Naive thymus-derived CD4-positive, alpha-beta T cell (primary cell): Measurements from ENCODE around the gene GEMIN4. TPM values are rescaled to one million over a fixed set of nuclear protein-coding genes. Genes with fewer than 3 reads are reported as not detected.
A peak's percentile ranks its signal among the peaks of the same experiment; 100 is the strongest.
"Not testable (repeated sequence)": the region's sequence is repeated elsewhere in the genome, so short reads cannot be mapped to it uniquely, and the experiment has no call there.

Experiments
- ATAC-seq: fragments of 150-1000 bp; cut with Tn5 transposase; 2 replicates; pipeline ENCODE4 v1.10.0; 2021; ENCODE audit warnings: mild to moderate bottlenecking, moderate library complexity
- CTCF ChIA-PET: fragments of 350-600 bp; sonication (Branson Sonifier 250); formaldehyde crosslinking; loops from one replicate; lab custom pipeline; 2021; ENCODE audit warnings: antibody characterized with exemption; lab: Charles Lee
- POLR2A ChIA-PET: fragments of 350-600 bp; sonication (Branson Sonifier 250); formaldehyde crosslinking; loops from one replicate; lab custom pipeline; 2021; ENCODE audit warnings: antibody characterized with exemption, inconsistent platforms; lab: Charles Lee
- DNase-seq, 9 donors: peaks; one replicate each; pipeline versions ENCODE4 v3.0.0 to v3.0.0-alpha.2; 2020 to 2022; ENCODE audit warnings: mixed read lengths in 1 of 9
- H3K27ac ChIP-seq: one replicate; pipeline ENCODE4 v1.7.0; 2013; ENCODE audit warnings: mild to moderate bottlenecking, low read depth, low read length, moderate library complexity
- H3K27me3 ChIP-seq, 2 donors: one replicate each; pipeline ENCODE4 v1.7.0; 2013; ENCODE audit warnings: low read length in 2 of 2, mild to moderate bottlenecking in 2 of 2, moderate library complexity in 2 of 2; ENCODE audit not compliant: control insufficient read depth in 2 of 2, insufficient read depth in 2 of 2
- H3K36me3 ChIP-seq, 3 experiments: 1 replicate in 2 of 3; 2 replicates in 1 of 3; pipeline ENCODE4 v1.7.0; 2013; ENCODE audit warnings: low read length in 3 of 3, mild to moderate bottlenecking in 3 of 3, moderate library complexity in 1 of 3; ENCODE audit not compliant: insufficient read depth in 3 of 3, control insufficient read depth in 2 of 3
- H3K4me1 ChIP-seq, 2 donors: one replicate each; pipeline ENCODE4 v1.7.0; 2013; ENCODE audit warnings: low read length in 2 of 2, mild to moderate bottlenecking in 2 of 2, moderate library complexity in 1 of 2; ENCODE audit not compliant: control insufficient read depth in 2 of 2, insufficient read depth in 2 of 2
- H3K4me3 ChIP-seq: 2 replicates; pipeline ENCODE4 v1.7.0; 2013; ENCODE audit warnings: mild to moderate bottlenecking, low read length
- H3K9me3 ChIP-seq, 3 experiments: 1 replicate in 2 of 3; 2 replicates in 1 of 3; pipeline ENCODE4 v1.7.0; 2013; ENCODE audit warnings: low read length in 3 of 3; ENCODE audit not compliant: control insufficient read depth in 2 of 3
- H3K27ac Mint-ChIP-seq, 9 donors: one replicate each; pipeline ENCODE4 v1.8.0; 2020 to 2022; ENCODE audit warnings: mixed read lengths in 9 of 9, mild to moderate bottlenecking in 8 of 9, moderate library complexity in 5 of 9, inconsistent platforms in 2 of 9
- H3K27me3 Mint-ChIP-seq, 5 donors: one replicate each; pipeline ENCODE4 v1.8.0; 2021 to 2022; ENCODE audit warnings: mixed read lengths in 5 of 5, mild to moderate bottlenecking in 1 of 5
- H3K36me3 Mint-ChIP-seq, 5 donors: one replicate each; pipeline ENCODE4 v1.8.0; 2020 to 2022; ENCODE audit warnings: mixed read lengths in 5 of 5, mild to moderate bottlenecking in 3 of 5, inconsistent platforms in 1 of 5
- H3K4me1 Mint-ChIP-seq, 7 donors: one replicate each; pipeline ENCODE4 v1.8.0; 2020 to 2022; ENCODE audit warnings: mixed read lengths in 7 of 7, mild to moderate bottlenecking in 3 of 7, inconsistent platforms in 1 of 7
- H3K4me3 Mint-ChIP-seq, 10 donors: one replicate each; pipeline ENCODE4 v1.8.0; 2020 to 2022; ENCODE audit warnings: mild to moderate bottlenecking in 10 of 10, mixed read lengths in 10 of 10, moderate library complexity in 6 of 10, inconsistent platforms in 2 of 10
- H3K9me3 Mint-ChIP-seq, 11 donors: one replicate each; pipeline ENCODE4 v1.8.0; 2020 to 2022; ENCODE audit warnings: mixed read lengths in 11 of 11, mild to moderate bottlenecking in 4 of 11, inconsistent platforms in 1 of 11, moderate library complexity in 1 of 11
- intact Hi-C, 2 donors: fragments of 100-400 bp; cut with micrococcal nuclease; formaldehyde crosslinking; loops; one replicate each; pipeline ENCODE4 v1.15.1; 2023
- polyA plus RNA-seq, 2 donors: library from polyadenylated mRNA; unstranded; fragments of 300-500 nt; fragmentation: Illumina TruSeq; gene quantifications; one replicate each; pipeline ENCODE4 v1.2.3, GENCODE V29; 2021
- total RNA-seq, 6 experiments: library from RNA in 5 of 6; stranded (reverse) in 5 of 6; gene quantifications; 1 replicate in 5 of 6; 2 replicates in 1 of 6; pipeline ENCODE4 v1.2.3 and lab custom pipeline; 2021 to 2026

GEMIN4 gene
- total and polyA plus RNA-seq, 7 experiments from 2014 or later = 15.5 to 49.3 (median 28.9) TPM

GRCh38 chr17:753418-753817, 1.4 kb upstream of the GEMIN4 start:
- H3K36me3 Mint-ChIP-seq = peaks cover 0 to 32% (median under 1%) of the 10 kb centered on the region in 5 donors
- H3K9me3 ChIP-seq = no peaks in the 10 kb centered on the region
- POLR2A ChIA-PET = interaction anchor here (0.7 to 3.6 kb wide), 3 partner anchors 12 to 38 kb away, joined by 4 to 27 read pairs (median 22); partner anchors contain the start of genes GLOD4, MRM3 and VPS53
- intact Hi-C loops = loop anchor here in 1 of 2 donors (2.0 kb wide), 1 partner anchor 21 kb away; the partner anchor contains the start of gene TLCD3A
- ATAC-seq (no peak), DNase-seq (no peak)
- no peak overlapping the region for H3K4me3 ChIP-seq
- no peak overlapping the region for H3K27ac ChIP-seq
- peaks cover 0 to 9% (median 0%) of the 10 kb centered on the region in 11 donors for H3K9me3 Mint-ChIP-seq
- H3K4me1 Mint-ChIP-seq = peaks cover 24 to 40% (median 34%) of the 10 kb centered on the region in 7 donors
- CTCF ChIA-PET = interaction anchor here (0.8 to 1.3 kb wide), 4 partner anchors 8 to 341 kb away, joined by 4 to 5 read pairs (median 4); no protein-coding TSS in a partner anchor
- peak overlapping the region; percentile 51 to 80 (median 74) for H3K4me3 Mint-ChIP-seq
- peaks cover 0 to 7% (median 0%) of the 10 kb centered on the region in 3 experiments for H3K36me3 ChIP-seq
- no peaks in the 10 kb centered on the region for H3K27me3 Mint-ChIP-seq
- no peaks in the 10 kb centered on the region for H3K27me3 ChIP-seq
- H3K27ac Mint-ChIP-seq = peak overlapping the region in 8 of 9 donors; percentile 25 to 81 (median 54)
- H3K4me1 ChIP-seq = peaks cover 15 to 22% of the 10 kb centered on the region in 2 donors

DNA sequence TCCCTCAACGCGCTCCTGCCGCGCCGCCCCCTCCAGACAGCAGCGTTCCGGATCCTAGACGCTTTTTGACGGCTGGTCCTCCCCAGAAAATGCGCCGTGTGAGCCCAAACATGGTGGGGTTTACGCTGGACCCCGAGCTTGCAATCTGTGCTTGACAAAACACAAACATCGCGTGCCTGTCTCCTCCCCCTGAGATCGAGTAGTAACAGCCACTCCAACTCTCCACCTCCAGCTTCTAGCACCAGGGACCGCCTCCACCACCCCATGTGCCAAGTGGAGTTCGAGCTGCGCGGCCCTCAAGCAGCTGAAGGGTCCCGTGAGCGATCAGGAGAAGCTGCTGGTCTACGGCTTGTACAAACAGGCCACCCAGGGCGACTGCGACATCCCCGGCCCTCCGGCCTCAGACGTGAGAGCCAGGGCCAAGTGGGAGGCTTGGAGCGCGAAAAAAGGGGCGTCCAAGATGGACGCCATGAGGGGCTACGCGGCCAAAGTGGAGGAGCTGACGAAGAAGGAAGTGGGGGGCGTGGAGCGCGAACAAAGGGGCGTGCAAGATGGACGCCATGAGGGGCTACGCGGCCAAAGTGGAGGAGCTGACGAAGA, 656 bp upstream of the GEMIN4 start:
- DNase-seq = peak in 1 of 9 donors; percentile 12
- intact Hi-C loops = loop anchor here (1.0 to 2.0 kb wide), 8 partner anchors 20 to 342 kb away; partner anchors contain the start of genes GLOD4 (in 2 of the 2), MRM3 (in 2 of the 2), TLCD3A (in 2 of the 2) and VPS53 (in 2 of the 2)
- ChIA-PET POLR2A (interaction anchor here (0.7 to 3.6 kb wide), 6 partner anchors 8 to 336 kb away, joined by 3 to 27 read pairs (median 4); partner anchors contain the start of genes GLOD4, MRM3 and VPS53), CTCF (interaction anchor here (0.8 to 1.3 kb wide), 6 partner anchors 9 to 341 kb away, joined by 3 to 5 read pairs (median 4); partner anchors contain the start of genes GLOD4 and MRM3)
- no peaks in the 10 kb centered on the region for H3K9me3 ChIP-seq
- peaks cover 0 to 7% (median 6%) of the 10 kb centered on the region in 3 experiments for H3K36me3 ChIP-seq
- H3K9me3 Mint-ChIP-seq = peaks cover 0 to 10% (median 0%) of the 10 kb centered on the region in 11 donors
- peaks cover 0 to 39% (median 8%) of the 10 kb centered on the region in 5 donors for H3K36me3 Mint-ChIP-seq
- H3K4me1 ChIP-seq = peaks cover 15 to 22% of the 10 kb centered on the region in 2 donors
- peaks cover 31 to 43% (median 40%) of the 10 kb centered on the region in 7 donors for H3K4me1 Mint-ChIP-seq
- no peaks in the 10 kb centered on the region for H3K27me3 ChIP-seq
- peak overlapping the region; percentile 80 for H3K4me3 ChIP-seq
- peak overlapping the region; percentile 81 for H3K27ac ChIP-seq
- peak; percentile 1 for ATAC-seq
- H3K4me3 Mint-ChIP-seq = peak overlapping the region; percentile 90 to 97 (median 94)
- H3K27me3 Mint-ChIP-seq = no peaks in the 10 kb centered on the region
- peak overlapping the region; percentile 88 to 97 (median 94) for H3K27ac Mint-ChIP-seq

DNA sequence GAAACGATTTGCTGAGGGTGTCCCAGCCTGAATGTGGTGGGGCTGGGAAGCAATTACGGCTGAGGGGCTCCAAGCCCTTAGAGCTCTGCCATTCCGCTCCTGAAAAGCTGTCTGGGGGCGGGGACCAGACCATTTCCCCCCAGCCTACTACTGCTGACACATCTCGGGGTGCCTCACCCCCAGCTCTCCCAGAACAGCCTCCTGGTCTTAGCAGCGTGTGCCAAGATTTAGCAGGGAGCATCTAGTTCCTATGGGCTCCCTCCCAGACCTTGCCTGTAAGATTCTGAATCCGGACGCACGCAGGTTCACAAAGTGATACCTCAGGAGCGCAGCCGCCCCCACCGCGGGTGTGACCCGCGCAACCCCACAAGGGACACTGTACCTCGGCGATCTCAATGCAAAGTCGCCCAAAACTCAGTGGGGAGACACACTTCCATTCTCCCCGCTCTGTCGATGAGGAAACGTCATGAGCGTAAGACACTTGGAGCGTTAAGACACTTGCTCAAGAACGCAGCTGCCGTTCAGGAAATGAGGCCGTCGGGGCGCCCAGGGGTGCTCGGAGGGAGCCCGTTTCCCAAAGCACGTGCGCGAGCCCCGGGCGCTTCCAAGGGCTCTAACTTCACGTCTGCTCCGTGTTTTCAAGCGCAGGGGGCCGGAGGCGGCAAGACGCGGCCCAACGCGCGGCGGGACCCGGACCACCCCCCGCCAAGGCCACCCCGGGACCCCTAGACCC, 629 bp downstream of the GEMIN4 start:
- peak overlapping the region; percentile 81 for H3K27ac ChIP-seq
- ChIA-PET CTCF (interaction anchor here (0.6 to 1.2 kb wide), 3 partner anchors 27 to 339 kb away, joined by 3 read pairs; no protein-coding TSS in a partner anchor), POLR2A (interaction anchor here (0.6 to 3.6 kb wide), 8 partner anchors 12 to 335 kb away, joined by 3 to 22 read pairs (median 4); partner anchors contain the start of genes GLOD4, MRM3 and VPS53)
- ATAC-seq = peak; percentile 56
- no peaks in the 10 kb centered on the region for H3K9me3 ChIP-seq
- DNase-seq = peak in 5 of 9 donors; percentile 39 to 70 (median 65)
- intact Hi-C loops = loop anchor here (1.0 to 2.0 kb wide), 8 partner anchors 19 to 341 kb away; partner anchors contain the start of genes GLOD4 (in 2 of the 2), MRM3 (in 2 of the 2), TLCD3A (in 2 of the 2) and VPS53 (in 2 of the 2)
- peaks cover 0 to 10% (median 0%) of the 10 kb centered on the region in 11 donors for H3K9me3 Mint-ChIP-seq
- H3K27ac Mint-ChIP-seq = peak overlapping the region; percentile 88 to 98 (median 95)
- H3K4me1 Mint-ChIP-seq = peaks cover 32 to 43% (median 40%) of the 10 kb centered on the region in 7 donors
- H3K36me3 Mint-ChIP-seq = peaks cover 0 to 41% (median 9%) of the 10 kb centered on the region in 5 donors
- peak overlapping the region; percentile 80 for H3K4me3 ChIP-seq
- no peaks in the 10 kb centered on the region for H3K27me3 ChIP-seq
- H3K4me1 ChIP-seq = peaks cover 15 to 22% of the 10 kb centered on the region in 2 donors
- no peaks in the 10 kb centered on the region for H3K27me3 Mint-ChIP-seq
- H3K36me3 ChIP-seq = peaks cover 0 to 19% (median 5%) of the 10 kb centered on the region in 3 experiments
- peak overlapping the region; percentile 90 to 97 (median 96) for H3K4me3 Mint-ChIP-seq

DNA sequence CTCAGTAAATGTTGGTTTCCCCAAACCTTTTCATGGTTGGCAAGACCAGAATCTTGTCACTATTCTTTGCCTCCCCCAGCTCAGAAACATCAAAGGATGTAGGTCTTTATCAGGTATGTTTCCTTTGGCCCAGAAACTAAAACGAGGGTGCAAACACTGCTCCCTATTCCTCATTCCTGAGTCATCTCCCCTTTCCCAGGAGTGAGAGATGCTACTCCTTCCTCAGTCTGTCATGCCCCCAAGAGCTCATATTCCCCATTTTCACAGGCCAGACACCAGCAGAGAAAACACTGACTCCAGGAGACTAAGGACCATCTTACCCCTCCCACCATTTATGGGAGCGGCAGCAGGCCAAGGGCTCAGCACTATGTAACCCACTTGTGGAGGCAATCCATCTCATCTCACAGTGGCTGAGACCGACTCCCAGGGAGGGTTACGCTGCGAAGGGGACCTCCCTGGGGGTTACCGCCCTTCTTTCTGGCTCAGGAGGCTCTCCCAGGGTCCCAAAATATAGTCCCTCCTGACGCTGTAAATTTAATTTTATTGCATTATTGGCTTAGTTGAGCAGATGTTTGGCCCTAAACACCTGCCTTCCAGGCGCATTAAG, 1.5 kb downstream of the GEMIN4 start:
- Mint-ChIP-seq H3K9me3 (peaks cover 0 to 10% (median 0%) of the 10 kb centered on the region in 11 donors), H3K27ac (peak overlapping the region; percentile 76 to 97 (median 94)), H3K36me3 (peaks cover 0 to 39% (median 9%) of the 10 kb centered on the region in 5 donors), H3K4me3 (peak overlapping the region; percentile 90 to 97 (median 96)), H3K27me3 (no peaks in the 10 kb centered on the region), H3K4me1 (peaks cover 32 to 43% (median 40%) of the 10 kb centered on the region in 7 donors)
- Histone ChIP-seq H3K27ac (no peak overlapping the region), H3K9me3 (no peaks in the 10 kb centered on the region), H3K27me3 (no peaks in the 10 kb centered on the region), H3K4me3 (peak overlapping the region; percentile 80), H3K4me1 (peaks cover 15 to 22% of the 10 kb centered on the region in 2 donors), H3K36me3 (peaks cover 0 to 28% (median 5%) of the 10 kb centered on the region in 3 experiments)
- ATAC-seq (no peak), DNase-seq (no peak)
- POLR2A ChIA-PET = interaction anchor here (0.6 to 3.6 kb wide), 8 partner anchors 11 to 334 kb away, joined by 3 to 22 read pairs (median 5); partner anchors contain the start of genes GLOD4, MRM3 and VPS53
- intact Hi-C loops = no loop called here
- CTCF ChIA-PET = interaction anchor here (0.6 to 1.2 kb wide), 2 partner anchors 28 to 245 kb away, joined by 3 read pairs; no protein-coding TSS in a partner anchor

DNA sequence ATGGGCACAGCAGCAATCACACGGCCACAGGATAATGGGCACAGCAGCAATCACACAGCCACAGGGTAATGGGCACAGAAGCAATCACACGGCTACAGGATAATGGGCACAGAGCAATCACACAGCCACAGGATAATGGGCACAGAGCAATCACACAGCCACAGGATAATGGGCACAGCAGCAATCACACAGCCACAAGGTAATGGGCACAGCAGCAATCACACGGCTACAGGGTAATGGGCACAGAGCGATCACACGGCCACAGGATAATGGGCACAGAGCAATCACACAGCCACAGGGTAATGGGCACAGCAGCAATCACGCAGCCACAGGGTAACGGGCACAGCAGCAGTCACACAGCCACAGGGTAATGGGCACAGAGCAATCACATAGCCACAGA, 2.7 kb downstream of the GEMIN4 start:
- ATAC-seq, H3K4me3 ChIP-seq, H3K9me3 ChIP-seq, H3K27me3 ChIP-seq, H3K27ac ChIP-seq, H3K9me3 Mint-ChIP-seq, H3K27me3 Mint-ChIP-seq, DNase-seq, intact Hi-C loops: not testable (repeated sequence)
- Histone ChIP-seq H3K36me3 (peaks cover 0 to 40% (median 5%) of the 10 kb centered on the region in 3 experiments), H3K4me1 (peaks cover 15 to 22% of the 10 kb centered on the region in 2 donors)
- Mint-ChIP-seq H3K36me3 (peaks cover 0 to 36% (median 9%) of the 10 kb centered on the region in 5 donors), H3K27ac (peak overlapping the region in 4 of 9 donors; percentile 40 to 65 (median 44)), H3K4me3 (peak overlapping the region in 8 of 10 donors; percentile 41 to 96 (median 53)), H3K4me1 (peaks cover 32 to 43% (median 40%) of the 10 kb centered on the region in 7 donors)
- ChIA-PET CTCF (interaction anchor here (0.7 kb wide), 1 partner anchor 235 kb away, joined by 3 read pairs; no protein-coding TSS in a partner anchor), POLR2A (interaction anchor here (1.3 to 1.8 kb wide), 2 partner anchors 10 to 33 kb away, joined by 5 read pairs; partner anchors contain the start of genes GLOD4 and MRM3)
